ENCODE measurements around the gene SLC5A12.

DNA sequence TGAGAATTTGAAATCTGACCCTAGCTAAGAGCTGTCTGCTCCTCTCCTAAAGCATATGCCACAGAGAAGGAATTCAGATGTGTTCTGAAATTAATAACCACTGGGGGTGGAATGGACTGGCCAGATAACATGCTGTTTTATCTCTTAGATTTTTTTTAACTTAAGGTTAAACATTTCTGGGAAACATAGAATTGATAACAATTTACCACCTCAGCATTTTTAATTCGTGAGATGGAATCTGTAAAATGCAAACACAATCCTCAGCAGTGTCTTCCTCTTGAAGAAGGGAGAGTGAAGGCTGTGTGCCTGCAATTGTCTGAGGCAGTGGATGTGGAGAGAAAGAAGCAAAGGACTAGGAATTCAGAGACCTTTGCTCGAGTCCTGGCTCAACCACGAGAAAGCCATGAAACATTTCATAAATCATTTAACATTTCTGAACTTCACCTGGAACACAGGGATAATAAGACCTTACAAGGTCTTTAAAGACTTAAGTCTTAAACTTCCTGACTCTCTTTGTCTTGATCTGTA is at the start of gene SLC5A12:
- TF ChIP-seq POLR2AphosphoS5 (IDR thresholded peaks at IDR 0.05; ENCODE audit: low read length) (no peak), ZNF274 (IDR thresholded peaks at IDR 0.05; ENCODE audit: insufficient read depth, insufficient read length) (no peak), CEBPB (IDR thresholded peaks at IDR 0.05; ENCODE audit: borderline replicate concordance in 1 of 2, low read depth in 2 of 2, low read length in 2 of 2) (no peak), E2F4 (IDR thresholded peaks at IDR 0.05; ENCODE audit: low read depth, low read length) (no peak)
- TF ChIP-seq, protein P1, sequence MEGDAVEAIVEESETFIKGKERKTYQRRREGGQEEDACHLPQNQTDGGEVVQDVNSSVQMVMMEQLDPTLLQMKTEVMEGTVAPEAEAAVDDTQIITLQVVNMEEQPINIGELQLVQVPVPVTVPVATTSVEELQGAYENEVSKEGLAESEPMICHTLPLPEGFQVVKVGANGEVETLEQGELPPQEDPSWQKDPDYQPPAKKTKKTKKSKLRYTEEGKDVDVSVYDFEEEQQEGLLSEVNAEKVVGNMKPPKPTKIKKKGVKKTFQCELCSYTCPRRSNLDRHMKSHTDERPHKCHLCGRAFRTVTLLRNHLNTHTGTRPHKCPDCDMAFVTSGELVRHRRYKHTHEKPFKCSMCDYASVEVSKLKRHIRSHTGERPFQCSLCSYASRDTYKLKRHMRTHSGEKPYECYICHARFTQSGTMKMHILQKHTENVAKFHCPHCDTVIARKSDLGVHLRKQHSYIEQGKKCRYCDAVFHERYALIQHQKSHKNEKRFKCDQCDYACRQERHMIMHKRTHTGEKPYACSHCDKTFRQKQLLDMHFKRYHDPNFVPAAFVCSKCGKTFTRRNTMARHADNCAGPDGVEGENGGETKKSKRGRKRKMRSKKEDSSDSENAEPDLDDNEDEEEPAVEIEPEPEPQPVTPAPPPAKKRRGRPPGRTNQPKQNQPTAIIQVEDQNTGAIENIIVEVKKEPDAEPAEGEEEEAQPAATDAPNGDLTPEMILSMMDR (IDR thresholded peaks at IDR 0.05 in 2 of 3, conservative IDR thresholded peaks at IDR 0.05 in 1 of 3; ENCODE audit: control insufficient read depth in 2 of 3, extremely low read depth in 1 of 3, insufficient read depth in 1 of 3, low read depth in 3 of 3, low read length in 3 of 3) = no peak
- TF ChIP-seq, protein P2, sequence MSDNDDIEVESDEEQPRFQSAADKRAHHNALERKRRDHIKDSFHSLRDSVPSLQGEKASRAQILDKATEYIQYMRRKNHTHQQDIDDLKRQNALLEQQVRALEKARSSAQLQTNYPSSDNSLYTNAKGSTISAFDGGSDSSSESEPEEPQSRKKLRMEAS (IDR thresholded peaks at IDR 0.05; ENCODE audit: low read depth, low read length) = no peak

Data from GM12878 (cell line).